GM15510 (cell line): ENCODE measurements around the gene CPA5.

ENCODE experiments used
- POLR2A ChIP-seq: IDR thresholded peaks from 3 replicates; pipeline ENCODE4 v1.6.1; 2011; ENCODE audit warnings: borderline replicate concordance; ENCODE audit not compliant: insufficient read length; ENCODE audit errors: extremely low read depth

The CPA5 gene

DNA sequence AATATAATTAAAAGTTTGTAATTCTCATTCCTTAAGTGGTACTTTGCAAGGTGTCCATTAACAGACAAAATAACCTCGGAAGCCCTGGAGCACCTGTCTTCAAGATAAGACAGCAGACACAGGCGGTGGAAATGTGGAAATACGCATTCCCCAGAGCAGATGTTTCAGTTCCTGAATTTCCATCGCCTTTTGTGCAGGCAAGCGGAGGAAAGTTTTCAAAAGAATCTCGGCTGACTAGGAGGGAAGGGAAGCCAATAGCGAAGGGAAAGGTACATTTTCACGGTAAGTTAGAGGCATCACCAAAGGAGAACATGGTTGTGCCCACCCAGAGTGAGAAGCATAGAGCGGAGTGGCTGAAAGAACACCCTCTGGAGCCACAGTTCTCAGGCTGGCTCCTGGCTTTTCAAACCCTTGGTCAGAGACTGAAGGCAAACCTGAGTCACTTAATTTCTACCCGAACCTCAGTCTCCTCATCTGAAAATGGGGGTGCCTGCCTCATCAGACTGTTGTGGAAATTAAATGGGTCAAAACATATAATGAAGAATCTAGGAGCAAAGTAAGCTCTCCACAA lies 49.3 kb downstream of the CPA5 start:
- no peak for TF ChIP-seq POLR2A

- TF ChIP-seq POLR2A = no peak
Measured at GRCh38 chr7:130394421-130395195, 50.0 kb downstream of the CPA5 start.

DNA sequence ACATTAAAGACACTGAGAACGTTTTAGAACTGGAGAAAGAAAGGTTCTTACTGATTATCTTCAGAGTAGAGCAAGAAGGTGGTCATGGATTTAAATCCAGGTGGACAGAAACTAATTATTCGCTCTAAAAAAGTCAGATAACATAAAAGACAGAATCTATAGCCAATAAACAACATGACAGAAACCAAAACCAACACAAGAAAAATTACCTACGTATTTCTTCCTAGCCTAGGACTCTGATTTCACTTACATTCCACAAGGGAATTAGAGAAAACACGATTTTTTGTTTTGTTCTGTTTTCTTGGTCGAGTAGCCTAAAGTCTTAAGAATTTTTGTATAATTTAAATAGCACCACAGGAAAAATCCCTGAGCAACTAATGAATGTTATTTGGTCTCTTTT lies 50.8 kb downstream of the CPA5 start:
- TF ChIP-seq POLR2A = no peak

GRCh38 chr7:130396109-130396508 lies 51.5 kb downstream of the CPA5 start:
- TF ChIP-seq POLR2A = no peak

GRCh38 chr7:130397051-130397757 lies 52.6 kb downstream of the CPA5 start:
- no peak for TF ChIP-seq POLR2A

DNA sequence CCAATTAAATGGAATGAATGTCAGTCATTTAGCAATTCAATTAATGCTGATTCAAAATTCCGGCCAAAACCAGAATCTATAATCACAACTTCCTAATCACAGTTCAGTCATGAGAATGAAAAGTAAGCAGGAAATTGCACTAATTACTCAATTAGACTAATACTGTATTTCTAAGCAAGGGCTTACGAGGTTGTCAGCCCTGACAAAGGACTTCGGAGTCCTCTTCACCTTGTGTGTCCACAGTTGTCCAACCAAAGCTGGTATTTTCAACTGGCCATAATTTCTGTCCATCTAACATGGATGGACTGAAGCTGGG lies 53.1 kb downstream of the CPA5 start:
- TF ChIP-seq POLR2A = no peak

- TF ChIP-seq POLR2A = no peak
Measured at GRCh38 chr7:130398526-130399090, 54.0 kb downstream of the CPA5 start.

DNA sequence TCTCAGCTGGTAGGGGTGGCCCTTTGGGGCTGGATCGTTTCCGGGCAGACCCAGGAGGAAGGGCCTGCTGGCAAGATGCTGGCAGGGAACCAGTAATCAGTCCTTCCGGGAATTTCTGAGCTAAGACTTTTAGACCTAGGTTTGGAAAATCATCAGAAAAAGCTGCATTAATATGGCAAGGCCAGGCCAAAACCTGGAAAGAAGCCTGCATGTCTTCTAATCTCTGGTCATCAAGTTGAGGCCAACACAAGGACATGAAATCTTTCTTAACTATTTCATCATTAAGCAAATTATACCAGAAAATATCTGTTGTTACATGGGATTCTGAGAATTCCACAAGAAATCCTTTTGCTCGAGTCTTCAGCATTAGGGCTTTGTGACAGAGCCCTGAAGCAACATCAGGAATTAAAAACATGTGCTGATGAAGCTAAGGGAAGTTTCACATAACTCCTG lies 55.5 kb downstream of the CPA5 start:
- no peak for TF ChIP-seq POLR2A

GRCh38 chr7:130401101-130401500 lies 56.5 kb downstream of the CPA5 start:
- TF ChIP-seq POLR2A = no peak

- TF ChIP-seq POLR2A = no peak
Measured at GRCh38 chr7:130401578-130401977, 57.0 kb downstream of the CPA5 start.

DNA sequence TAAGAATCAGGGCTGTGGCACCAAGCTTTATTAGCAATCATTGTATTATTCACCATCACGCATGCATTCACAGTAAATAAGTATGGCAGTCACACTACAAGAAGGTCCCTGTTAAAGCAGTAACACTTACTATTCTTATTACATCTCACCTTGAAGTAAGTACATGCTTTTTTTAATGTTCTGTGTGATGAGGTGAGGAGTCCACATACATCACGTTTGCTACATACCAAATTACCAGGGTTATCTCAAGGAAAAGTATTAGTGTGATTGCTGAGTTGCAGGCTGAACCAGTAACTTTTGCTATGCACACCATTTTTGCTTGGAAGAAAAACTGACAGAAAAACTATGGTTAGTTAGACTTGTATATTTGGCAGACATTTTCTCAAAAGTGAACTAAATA lies 60.4 kb downstream of the CPA5 start:
- TF ChIP-seq POLR2A = no peak

GRCh38 chr7:130409067-130409711 lies 64.6 kb downstream of the CPA5 start:
- no peak for TF ChIP-seq POLR2A

DNA sequence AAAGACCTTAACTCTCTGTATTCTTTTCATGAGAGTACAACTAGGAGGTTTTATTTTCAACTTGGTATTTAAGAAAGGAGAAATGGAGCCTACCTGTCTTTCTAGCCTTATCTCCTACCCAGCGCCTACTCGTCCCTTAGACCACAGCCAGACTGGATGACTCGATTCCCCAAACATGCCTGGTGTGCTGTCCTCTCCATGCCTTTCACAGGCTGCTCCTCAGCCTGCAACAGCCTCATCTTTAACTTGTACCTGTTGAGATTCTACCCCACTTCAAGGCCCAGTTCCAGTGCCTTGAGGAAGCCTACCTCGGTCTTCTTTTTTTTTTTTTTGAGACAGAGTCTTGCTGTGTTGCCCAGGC lies 65.1 kb downstream of the CPA5 start:
- no peak for TF ChIP-seq POLR2A

- no peak for TF ChIP-seq POLR2A
Measured at GRCh38 chr7:130410868-130411541, 66.4 kb downstream of the CPA5 start.
